GM23338 (cell line): Measurements from ENCODE around the gene SIRT6.

Experiments
- CREB1 ChIP-seq: fragments of 250-450 bp; sonication (Bioruptor Pico); IDR thresholded peaks from 2 replicates; pipeline ENCODE4 v1.5.0; 2020; ENCODE audit warnings: low read depth, mild to moderate bottlenecking, moderate library complexity
- CTCF ChIP-seq, 2 experiments: fragments of 200-600 bp in 1 of 2; sonication (generic) in 1 of 2; conservative IDR thresholded peaks; 2 replicates each; pipeline versions ENCODE4 v1.5.1 to v1.6.1; 2016 to 2017; ENCODE audit warnings: antibody characterized with exemption in 2 of 2, low read depth in 2 of 2, mild to moderate bottlenecking in 2 of 2, moderate library complexity in 1 of 2
- POLR2AphosphoS5 ChIP-seq: IDR thresholded peaks from 2 replicates; pipeline ENCODE4 v1.6.1; 2016; ENCODE audit warnings: antibody characterized with exemption, low read depth
- REST ChIP-seq: IDR thresholded peaks from one replicate; pipeline ENCODE4 v1.6.1; 2018; ENCODE audit warnings: antibody characterized with exemption; ENCODE audit not compliant: unreplicated experiment
- ZNF331 ChIP-seq: fragments of 250-450 bp; sonication (Bioruptor Pico); IDR thresholded peaks from 2 replicates; pipeline ENCODE4 v1.5.0; 2020; ENCODE audit warnings: low read depth, mild to moderate bottlenecking, moderate library complexity

GRCh38 chr19:4184718-4185352, 2.5 kb upstream of the SIRT6 start:
- TF ChIP-seq CTCF (conservative IDR thresholded peaks at IDR 0.05; ENCODE audit: low read depth in 2 of 2) (no peak), POLR2AphosphoS5 (no peak), ZNF331 (no peak), REST (no peak), CREB1 (CRISPR knock-in tag) (no peak)
